Right atrium auricular region (tissue), 2 donors: ENCODE results near the gene CLEC2B. TPM values are rescaled to one million over a fixed set of nuclear protein-coding genes. Genes with fewer than 3 reads are reported as not detected.

Experiments used
- DNase-seq: peaks from one replicate; pipeline ENCODE4 v3.0.0-alpha.2; 2019; ENCODE audit warnings: low spot score
- H3K27ac ChIP-seq, 2 donors: fragments of 200-600 bp; sonication (generic); 1 replicate in 1 of 2; 2 replicates in 1 of 2; pipeline ENCODE4 v1.5.1; 2016 to 2019
- H3K27me3 ChIP-seq, 2 donors: fragments of 200-600 bp; sonication (generic); one replicate each; pipeline versions ENCODE4 v1.5.1 to v1.6.0; 2017 to 2019
- H3K36me3 ChIP-seq: fragments of 200-600 bp; sonication (generic); one replicate; pipeline ENCODE4 v1.5.1; 2016
- H3K4me1 ChIP-seq, 2 donors: fragments of 200-600 bp; sonication (generic); one replicate each; pipeline versions ENCODE4 v1.5.1 to v1.6.0; 2017 to 2019
- H3K4me3 ChIP-seq, 2 donors: fragments of 200-600 bp; sonication (generic); 1 replicate in 1 of 2; 2 replicates in 1 of 2; pipeline ENCODE4 v1.5.1; 2017 to 2019; ENCODE audit warnings: mild to moderate bottlenecking in 1 of 2, moderate library complexity in 1 of 2
- H3K9me3 ChIP-seq, 2 donors: fragments of 200-600 bp; sonication (generic); one replicate each; pipeline ENCODE4 v1.5.1; 2019
- CTCF ChIP-seq, 2 donors: fragments of 200-600 bp; sonication (generic); IDR thresholded peaks; one replicate each; pipeline ENCODE4 v1.5.1; 2019; ENCODE audit warnings: antibody characterized with exemption in 2 of 2
- total RNA-seq, 2 donors: library from RNA; depleted of rRNA; stranded (reverse); fragments of >200 nt; gene quantifications; one replicate each; pipeline ENCODE4 v1.1.0, GENCODE V29; 2016

Gene CLEC2B
- total RNA-seq, 2 donors from 2014 or later, result 3.9 to 4.9 TPM

GRCh38 chr12:9808504-9808903, 60.6 kb downstream of the CLEC2B start:
- H3K4me1 ChIP-seq, result no peaks in the 10 kb centered on the region
- H3K9me3 ChIP-seq, result no peaks in the 10 kb centered on the region
- H3K36me3 ChIP-seq, result no peaks in the 10 kb centered on the region
- H3K4me3 ChIP-seq, result no peak overlapping the region
- no peaks in the 10 kb centered on the region for H3K27me3 ChIP-seq
- no peak overlapping the region for H3K27ac ChIP-seq
- no peak for DNase-seq
- TF ChIP-seq CTCF (IDR thresholded peaks at IDR 0.05), result no peak

GRCh38 chr12:9806714-9807113, 62.4 kb downstream of the CLEC2B start:
- no peaks in the 10 kb centered on the region for H3K36me3 ChIP-seq
- no peak for TF ChIP-seq CTCF (IDR thresholded peaks at IDR 0.05)
- no peak overlapping the region for H3K27ac ChIP-seq
- H3K9me3 ChIP-seq, result no peaks in the 10 kb centered on the region
- no peaks in the 10 kb centered on the region for H3K4me1 ChIP-seq
- H3K27me3 ChIP-seq, result no peaks in the 10 kb centered on the region
- H3K4me3 ChIP-seq, result no peak overlapping the region
- no peak for DNase-seq

GRCh38 chr12:9805883-9806282, 63.3 kb downstream of the CLEC2B start:
- Histone ChIP-seq H3K27me3 (no peaks in the 10 kb centered on the region), H3K4me3 (no peak overlapping the region), H3K27ac (no peak overlapping the region), H3K36me3 (no peaks in the 10 kb centered on the region), H3K9me3 (no peaks in the 10 kb centered on the region), H3K4me1 (no peaks in the 10 kb centered on the region)
- DNase-seq, result no peak
- no peak for TF ChIP-seq CTCF (IDR thresholded peaks at IDR 0.05)

Other genes with a start within 250 kb of the CLEC2B start
- 1 to 10 TPM; 6.5 to 6.9 TPM for gene CLEC2D, start 199.6 kb downstream of the CLEC2B start, total RNA-seq
- not detected for gene CLECL1, start 136.3 kb downstream of the CLEC2B start, total RNA-seq
- gene CD69, start 108.5 kb downstream of the CLEC2B start, total RNA-seq, result 1 to 10 TPM; 1.7 to 2.6 TPM
- gene KLRF1, start 41.9 kb downstream of the CLEC2B start, total RNA-seq, result under 1 TPM in 1 of 2 donors, not detected in 1; 0.47 TPM
- gene KLRF2, start 12.1 kb upstream of the CLEC2B start, total RNA-seq, result not detected
- not detected for gene CLEC2A, start 63.0 kb upstream of the CLEC2B start, total RNA-seq
- gene CLEC12A, start 102.1 kb upstream of the CLEC2B start, total RNA-seq, result 1 to 10 TPM in 1 of 2 donors, under 1 TPM in 1; 0.47 to 1.3 TPM
- gene CLEC1B, start 129.8 kb upstream of the CLEC2B start, total RNA-seq, result not detected
- not detected for gene CLEC12B, start 141.3 kb upstream of the CLEC2B start, total RNA-seq
- gene CLEC9A, start 161.3 kb upstream of the CLEC2B start, total RNA-seq, result not detected
- 1 to 10 TPM in 1 of 2 donors, under 1 TPM in 1; 0.93 to 2.8 TPM for gene CLEC1A, start 229.6 kb upstream of the CLEC2B start, total RNA-seq